Endothelial cell of umbilical vein (primary cell): ENCODE data around the gene ARL6IP4. TPM values are rescaled to one million over a fixed set of nuclear protein-coding genes. Genes with fewer than 3 reads are reported as not detected.

Experiments used
- BruUV-seq: library from RNA; stranded (reverse); fragments of 400-500 nt; replicated peaks from 2 replicates; lab custom pipeline; 2021; lab: Mats Ljungman, UMichigan
- CTCF ChIA-PET: fragments of 300-600, 350-600 bp; sonication (Branson Sonifier 250); formaldehyde crosslinking; loops from one replicate; lab custom pipeline; 2021; ENCODE audit warnings: antibody characterized with exemption, inconsistent platforms; lab: Charles Lee
- POLR2A ChIA-PET: fragments of 300-600, 350-600 bp; sonication (Branson Sonifier 250); formaldehyde crosslinking; loops from one replicate; lab custom pipeline; 2021; ENCODE audit warnings: antibody characterized with exemption, inconsistent platforms; lab: Charles Lee
- DNase-seq: peaks from one replicate; pipeline ENCODE4 v3.0.0-alpha.2; 2011; ENCODE audit warnings: low read depth, low spot score
- FAIRE-seq: peaks from 2 replicates; lab custom pipeline; 2011; peaks lifted over from hg19 to GRCh38; lab: Jason Lieb, UNC
- H2AFZ ChIP-seq: 2 replicates; pipeline ENCODE4 v1.6.0; 2012; ENCODE audit warnings: low read depth, low read length, control low read depth, inconsistent platforms
- H3K27ac ChIP-seq: 2 replicates; pipeline ENCODE4 v1.5.1; 2011; ENCODE audit warnings: low read depth, mild to moderate bottlenecking, control low read depth, low read length, moderate library complexity; ENCODE audit not compliant: insufficient read depth
- H3K27me3 ChIP-seq, 2 experiments: 2 replicates each; pipeline versions ENCODE4 v1.6.0 to v1.6.1; 2011; ENCODE audit warnings: low read length in 2 of 2, mixed read lengths in 1 of 2; ENCODE audit not compliant: control insufficient read depth in 2 of 2, insufficient read depth in 2 of 2
- H3K36me3 ChIP-seq, 2 experiments: 2 replicates in 1 of 2; 3 replicates in 1 of 2; pipeline ENCODE4 v1.5.1; 2011; ENCODE audit warnings: low read length in 2 of 2, mild to moderate bottlenecking in 1 of 2, moderate library complexity in 1 of 2; ENCODE audit not compliant: control insufficient read depth in 2 of 2, insufficient read depth in 2 of 2; ENCODE audit errors: extremely low read depth in 1 of 2
- H3K4me1 ChIP-seq: 3 replicates; pipeline ENCODE4 v1.5.1; 2011; ENCODE audit warnings: mild to moderate bottlenecking, low read length; ENCODE audit not compliant: control insufficient read depth, insufficient read depth; ENCODE audit errors: extremely low read depth
- H3K4me2 ChIP-seq: 2 replicates; pipeline ENCODE4 v1.6.1; 2011; ENCODE audit warnings: low read length, control low read depth, mixed read lengths; ENCODE audit not compliant: insufficient read depth
- H3K4me3 ChIP-seq, 3 experiments: fragments of 200-600 bp in 1 of 3; sonication (generic), shearing (Covaris generic) in 1 of 3; replicated peaks in 1 of 3; 2 replicates each; pipeline ENCODE4 v1.5.1; 2011 to 2016; ENCODE audit warnings: control low read depth in 3 of 3, low read length in 3 of 3, mild to moderate bottlenecking in 2 of 3, inconsistent platforms in 1 of 3, low read depth in 1 of 3, moderate library complexity in 1 of 3; ENCODE audit not compliant: insufficient read depth in 1 of 3
- H3K79me2 ChIP-seq: 2 replicates; pipeline ENCODE4 v1.6.0; 2012; ENCODE audit warnings: low read length, inconsistent platforms; ENCODE audit not compliant: control insufficient read depth, insufficient read depth
- H3K9ac ChIP-seq: replicated peaks from 2 replicates; pipeline ENCODE3; 2011; ENCODE audit warnings: low read length, control low read depth; ENCODE audit not compliant: insufficient read depth; ENCODE audit errors: extremely low read depth
- H3K9me1 ChIP-seq: replicated peaks from 3 replicates; pipeline ENCODE4 v1.6.0; 2011; ENCODE audit warnings: mild to moderate bottlenecking, low read length; ENCODE audit not compliant: control insufficient read depth, insufficient read depth; ENCODE audit errors: extremely low read depth
- H3K9me3 ChIP-seq: replicated peaks from 2 replicates; pipeline ENCODE4 v1.5.1; 2012; ENCODE audit warnings: low read length, inconsistent platforms; ENCODE audit not compliant: control insufficient read depth, insufficient read depth
- H4K20me1 ChIP-seq: replicated peaks from 2 replicates; pipeline ENCODE3; 2011; ENCODE audit warnings: mild to moderate bottlenecking, low read length; ENCODE audit not compliant: control insufficient read depth, insufficient read depth; ENCODE audit errors: extremely low read depth
- CTCF ChIP-seq, 2 donors: IDR thresholded peaks; 1 replicate in 1 of 2; 2 replicates in 1 of 2; pipeline ENCODE4 v1.5.1; 2011; ENCODE audit warnings: low read length in 2 of 2, mild to moderate bottlenecking in 2 of 2, moderate library complexity in 2 of 2, control low read depth in 1 of 2, inconsistent platforms in 1 of 2, low read depth in 1 of 2; ENCODE audit not compliant: insufficient read depth in 1 of 2; ENCODE audit errors: extremely low read depth in 1 of 2
- EZH2 ChIP-seq: IDR thresholded peaks from 2 replicates; pipeline ENCODE4 v1.6.1; 2012; ENCODE audit warnings: borderline replicate concordance, low read depth, mild to moderate bottlenecking, moderate library complexity, low read length, inconsistent platforms; ENCODE audit not compliant: severe bottlenecking
- FOS ChIP-seq: IDR thresholded peaks from 2 replicates; pipeline ENCODE4 v1.6.1; 2011; ENCODE audit warnings: mild to moderate bottlenecking, low read length, moderate library complexity, borderline replicate concordance; ENCODE audit not compliant: insufficient read depth
- GATA2 ChIP-seq: IDR thresholded peaks from 2 replicates; pipeline ENCODE4 v1.7.0; 2011; ENCODE audit warnings: low read depth, mild to moderate bottlenecking, moderate library complexity, mixed read lengths, low read length; ENCODE audit not compliant: insufficient read length, insufficient read depth
- JUN ChIP-seq: IDR thresholded peaks from 2 replicates; pipeline ENCODE4 v1.6.1; 2011; ENCODE audit warnings: borderline replicate concordance, low read depth; ENCODE audit not compliant: insufficient read length, insufficient read depth
- MAX ChIP-seq: IDR thresholded peaks from 2 replicates; pipeline ENCODE4 v1.6.1; 2011; ENCODE audit not compliant: insufficient read depth, insufficient read length
- MYC ChIP-seq: IDR thresholded peaks from one replicate; pipeline ENCODE4 v1.6.1; 2011; ENCODE audit warnings: mild to moderate bottlenecking, low read depth, low read length
- POLR2A ChIP-seq: IDR thresholded peaks from 2 replicates; pipeline ENCODE4 v1.6.1; 2012; ENCODE audit warnings: low read depth, mild to moderate bottlenecking, control low read depth, low read length
- POLR2AphosphoS5 ChIP-seq: IDR thresholded peaks from 2 replicates; pipeline ENCODE4 v1.6.1; 2012; ENCODE audit warnings: low read depth, mild to moderate bottlenecking, control low read depth, low read length, moderate library complexity; ENCODE audit not compliant: insufficient read depth
- dilution Hi-C: fragments of 300-500 bp; cut with MboI; formaldehyde crosslinking; loops from one replicate; pipeline ENCODE4 v1.15.0; 2019; ENCODE audit warnings: low sequenced_read_pairs; ENCODE audit not compliant: extremely low pct_ligation_motif_present
- intact Hi-C: fragments of 100-400 bp; cut with micrococcal nuclease; formaldehyde crosslinking; loops from one replicate; pipeline ENCODE4 v1.10.0; 2022
- polyA plus RNA-seq, 4 experiments: library from polyadenylated mRNA; depleted of rRNA in 3 of 4; stranded (reverse) in 3 of 4; unstranded in 1 of 4; fragments of >200 nt; gene quantifications; 2 replicates each; pipeline versions ENCODE4 v1.2.1 to v1.2.3, GENCODE V29; 2011 to 2012; ENCODE audit warnings: missing spikeins in 1 of 4
- total RNA-seq: library from RNA; stranded (reverse); gene quantifications from 2 replicates; pipeline ENCODE4 v1.2.3, GENCODE V29; 2021

The ARL6IP4 gene
- total and polyA plus RNA-seq, 2 donors (not counting 3 experiments of a cell fraction or from before 2014, with no cell fraction given), result 193 to 226 TPM

GRCh38 chr12:122946690-122947341, 33.7 kb upstream of the ARL6IP4 start:
- no peak overlapping the region for H3K4me3 ChIP-seq
- H4K20me1 ChIP-seq, result no peaks in the 10 kb centered on the region
- H3K9me3 ChIP-seq, result no peaks in the 10 kb centered on the region
- peak overlapping the region; percentile 85 for H3K27ac ChIP-seq
- TF ChIP-seq FOS, result peak; percentile 94
- peak; percentile 82 for TF ChIP-seq POLR2AphosphoS5
- peak; percentile 95 for TF ChIP-seq MYC
- peak; percentile 41 for TF ChIP-seq POLR2A
- peak; percentile 26 to 38 for TF ChIP-seq CTCF (IDR thresholded peaks at IDR 0.05; ENCODE audit: extremely low read depth in 1 of 2, insufficient read depth in 1 of 2, low read depth in 1 of 2, low read length in 2 of 2)
- TF ChIP-seq MAX, result peak; percentile 94
- peak; percentile 95 for TF ChIP-seq JUN
- TF ChIP-seq EZH2, result no peak
- TF ChIP-seq GATA2, result no peak
- H3K9ac ChIP-seq, result peak overlapping the region; percentile 36
- DNase-seq, result peak; percentile 96
- H3K9me1 ChIP-seq, result no peaks in the 10 kb centered on the region
- BruUV-seq, result no TSS peak
- peak overlapping the region; percentile 4 for H2AFZ ChIP-seq
- CTCF ChIA-PET, result interaction anchor here (0.7 to 19.1 kb wide), 16 partner anchors 8 to 309 kb away, joined by 3 to 200 read pairs (median 4); partner anchors contain the start of genes ARL6IP4 and OGFOD2
- no peaks in the 10 kb centered on the region for H3K36me3 ChIP-seq
- H3K27me3 ChIP-seq, result no peaks in the 10 kb centered on the region
- dilution Hi-C loops, result no loop called here
- peak; percentile 100 for FAIRE-seq
- POLR2A ChIA-PET, result interaction anchor here (0.6 to 1.3 kb wide), 5 partner anchors 12 to 534 kb away, joined by 3 to 6 read pairs (median 5); partner anchors contain the start of gene ABCB9
- no peak overlapping the region for H3K4me2 ChIP-seq
- peaks cover 53% of the 10 kb centered on the region for H3K4me1 ChIP-seq
- intact Hi-C loops, result loop anchor here (1.0 kb wide), 2 partner anchors 11 to 75 kb away; no protein-coding TSS in a partner anchor
- H3K79me2 ChIP-seq, result no peaks in the 10 kb centered on the region
